Testis (tissue), 3 donors: ENCODE results near the gene LORICRIN. TPM values are rescaled to one million over a fixed set of nuclear protein-coding genes. Genes with fewer than 3 reads are reported as not detected.

Experiments
- DNase-seq: peaks from one replicate; pipeline ENCODE4 v3.0.0-alpha.2; 2019
- H3K27ac ChIP-seq, 2 donors: fragments of 200-600 bp; sonication (generic); one replicate each; pipeline ENCODE4 v1.5.1; 2019
- H3K27me3 ChIP-seq: fragments of 200-600 bp; sonication (generic); one replicate; pipeline ENCODE4 v1.5.1; 2019
- H3K36me3 ChIP-seq: fragments of 200-600 bp; sonication (generic); one replicate; pipeline ENCODE4 v1.5.1; 2017; ENCODE audit warnings: low read depth; ENCODE audit errors: missing control alignments
- H3K4me1 ChIP-seq: fragments of 200-600 bp; sonication (generic); one replicate; pipeline ENCODE4 v1.5.1; 2019
- H3K4me3 ChIP-seq, 2 donors: fragments of 200-600 bp; sonication (generic); one replicate each; pipeline ENCODE4 v1.5.1; 2017 to 2019
- H3K9me3 ChIP-seq: fragments of 200-600 bp; sonication (generic); one replicate; pipeline ENCODE4 v1.5.1; 2017
- CTCF ChIP-seq, 3 experiments: fragments of 450-650 bp in 2 of 3; fragments of 200-600 bp in 1 of 3; sonication (generic) in 1 of 3; IDR thresholded peaks; one replicate each; pipeline ENCODE4 v1.5.1; 2016 to 2019; ENCODE audit warnings: antibody characterized with exemption in 3 of 3, mild to moderate bottlenecking in 2 of 3, moderate library complexity in 1 of 3
- POLR2A ChIP-seq: fragments of 450-650 bp; IDR thresholded peaks from one replicate; pipeline ENCODE4 v1.6.1; 2017; ENCODE audit warnings: antibody characterized with exemption, mild to moderate bottlenecking, moderate library complexity
- WGBS, 2 donors: methylation state at CpG; one replicate each; pipeline ENCODE4 v1.1.5; 2018; 5-methylcytosine and 5-hydroxymethylcytosine counted together
- intact Hi-C: fragments of 100-400 bp; cut with DNase I; formaldehyde crosslinking; loops from one replicate; pipeline ENCODE4 v1.15.1; 2023; ENCODE audit warnings: low total_unique reads
- polyA plus RNA-seq: library from polyadenylated mRNA; stranded (reverse); fragments of 350-450 nt; fragmentation: Illumina TruSeq; extraction: RNeasy Lipid Tissue Mini Kit (QIAGEN cat#74804); gene quantifications from one replicate; pipeline ENCODE4 v1.2.3, GENCODE V29; 2014; ENCODE audit warnings: low read depth, low replicate concordance; ENCODE audit not compliant: insufficient read depth
- total RNA-seq, 2 donors: library from RNA; depleted of rRNA; stranded (reverse); fragments of >200 nt; gene quantifications; one replicate each; pipeline ENCODE4 v1.2.3, GENCODE V29; 2016

The LORICRIN gene
- total and polyA plus RNA-seq, 3 donors from 2014 or later = 0.25 to 0.31 TPM; not detected in 1

GRCh38 chr1:153291514-153291913 lies 32.0 kb downstream of the LORICRIN start:
- Histone ChIP-seq H3K9me3 (no peaks in the 10 kb centered on the region), H3K27me3 (no peaks in the 10 kb centered on the region), H3K4me1 (no peaks in the 10 kb centered on the region), H3K4me3 (no peak overlapping the region), H3K36me3 (no peaks in the 10 kb centered on the region), H3K27ac (no peak overlapping the region)
- TF ChIP-seq CTCF (IDR thresholded peaks at IDR 0.05) (no peak), POLR2A (no peak)
- 81 to 91% methylated on average over 4 to 5 of the region's 5 CpGs for WGBS, 2 donors
- intact Hi-C loops = no loop called here
- DNase-seq = no peak

GRCh38 chr1:153292185-153292584 lies 32.7 kb downstream of the LORICRIN start:
- no peaks in the 10 kb centered on the region for H3K9me3 ChIP-seq
- H3K27ac ChIP-seq = no peak overlapping the region
- no peaks in the 10 kb centered on the region for H3K27me3 ChIP-seq
- no peaks in the 10 kb centered on the region for H3K4me1 ChIP-seq
- H3K4me3 ChIP-seq = no peak overlapping the region
- 40 to 49% methylated on average over 6 to 8 of the region's 8 CpGs for WGBS, 2 donors
- no peak for DNase-seq
- intact Hi-C loops = no loop called here
- no peaks in the 10 kb centered on the region for H3K36me3 ChIP-seq
- TF ChIP-seq POLR2A = no peak
- no peak for TF ChIP-seq CTCF (IDR thresholded peaks at IDR 0.05)

- Histone ChIP-seq H3K27me3 (no peaks in the 10 kb centered on the region), H3K9me3 (no peaks in the 10 kb centered on the region), H3K4me3 (peak overlapping the region in 1 of 2 donors; percentile 17), H3K4me1 (no peaks in the 10 kb centered on the region), H3K36me3 (no peaks in the 10 kb centered on the region), H3K27ac (no peak overlapping the region)
- intact Hi-C loops = no loop called here
- TF ChIP-seq CTCF (IDR thresholded peaks at IDR 0.05) = no peak
- TF ChIP-seq POLR2A = no peak
- DNase-seq = no peak
- 55 to 61% methylated on average over 23 to 25 of the region's 25 CpGs for WGBS, 2 donors
These were observed 33.4 kb downstream of the LORICRIN start for GRCh38 chr1:153292740-153293479.

DNA sequence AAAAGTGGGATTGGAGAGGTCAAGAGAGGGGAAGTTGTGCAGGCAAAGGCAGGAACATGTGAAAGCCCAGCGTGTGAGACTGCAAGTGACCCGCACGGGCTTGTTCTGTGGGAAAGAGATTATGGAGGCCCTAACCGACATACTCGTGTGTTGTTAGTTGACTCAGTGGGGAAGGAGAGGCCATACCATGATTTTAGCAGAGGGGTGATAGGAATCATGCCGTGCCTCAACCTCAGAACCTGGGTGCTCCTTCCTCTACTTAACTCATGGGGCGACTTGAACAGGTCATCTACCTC lies 33.9 kb downstream of the LORICRIN start:
- Histone ChIP-seq H3K27me3 (no peaks in the 10 kb centered on the region), H3K36me3 (no peaks in the 10 kb centered on the region), H3K27ac (no peak overlapping the region), H3K4me1 (no peaks in the 10 kb centered on the region), H3K4me3 (peak overlapping the region in 1 of 2 donors; percentile 17), H3K9me3 (no peaks in the 10 kb centered on the region)
- no peak for DNase-seq
- 44 to 76% methylated on average over 7 of the region's 7 CpGs for WGBS, 2 donors
- TF ChIP-seq POLR2A = no peak
- no peak for TF ChIP-seq CTCF (IDR thresholded peaks at IDR 0.05)
- intact Hi-C loops = no loop called here

DNA sequence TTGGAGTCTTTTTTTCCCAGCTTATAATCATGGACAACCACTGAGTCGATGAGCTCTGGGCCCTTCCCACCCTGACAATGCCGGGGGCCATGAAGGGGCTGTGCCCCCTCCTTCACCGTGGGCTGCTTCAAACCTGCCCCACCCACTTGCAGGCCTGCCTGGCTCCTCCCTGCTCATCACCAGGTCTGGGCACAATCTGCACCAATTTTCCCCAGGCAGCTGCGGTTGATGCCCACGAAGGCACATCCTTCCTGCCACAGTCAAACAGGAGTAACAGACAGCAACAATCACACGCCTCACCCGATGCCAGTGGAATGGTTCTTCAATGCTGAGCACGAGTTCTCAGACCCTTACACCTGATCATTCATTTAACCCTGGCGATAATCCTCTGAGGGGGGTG lies 34.4 kb downstream of the LORICRIN start:
- H3K4me3 ChIP-seq = no peak overlapping the region
- WGBS, 2 donors = 56 to 65% methylated on average over 5 to 9 of the region's 9 CpGs
- no peak for DNase-seq
- intact Hi-C loops = no loop called here
- no peak overlapping the region for H3K27ac ChIP-seq
- no peak for TF ChIP-seq POLR2A
- no peak for TF ChIP-seq CTCF (IDR thresholded peaks at IDR 0.05)
- H3K27me3 ChIP-seq = no peaks in the 10 kb centered on the region
- no peaks in the 10 kb centered on the region for H3K36me3 ChIP-seq
- no peaks in the 10 kb centered on the region for H3K9me3 ChIP-seq
- H3K4me1 ChIP-seq = no peaks in the 10 kb centered on the region
